Astrocyte (in vitro differentiated cells and primary cell): ENCODE results near the gene LMNB1. TPM values are rescaled to one million over a fixed set of nuclear protein-coding genes. Genes with fewer than 3 reads are reported as not detected.

Source experiments
- DNase-seq: peaks from one replicate; pipeline ENCODE4 v3.0.0-alpha.2; 2010; ENCODE audit warnings: low read depth
- FAIRE-seq: peaks from 2 replicates; lab custom pipeline; 2011; peaks lifted over from hg19 to GRCh38; lab: Jason Lieb, UNC
- H2AFZ ChIP-seq: 2 replicates; pipeline ENCODE4 v1.6.0; 2012; ENCODE audit warnings: low read depth, low read length, inconsistent platforms
- H3K27ac ChIP-seq: 2 replicates; pipeline ENCODE4 v1.5.1; 2011; ENCODE audit warnings: low read depth, low read length, inconsistent platforms
- H3K27me3 ChIP-seq: 2 replicates; pipeline ENCODE4 v1.6.0; 2011; ENCODE audit warnings: low read length, inconsistent platforms; ENCODE audit not compliant: insufficient read depth
- H3K36me3 ChIP-seq: 2 replicates; pipeline ENCODE4 v1.5.1; 2011; ENCODE audit warnings: low read length, inconsistent platforms; ENCODE audit not compliant: insufficient read depth
- H3K4me1 ChIP-seq: 2 replicates; pipeline ENCODE4 v1.5.1; 2011; ENCODE audit warnings: low read length, inconsistent platforms; ENCODE audit not compliant: insufficient read depth
- H3K4me2 ChIP-seq: 2 replicates; pipeline ENCODE4 v1.6.0; 2012; ENCODE audit warnings: low read length, inconsistent platforms
- H3K4me3 ChIP-seq: 2 replicates; pipeline ENCODE4 v1.5.1; 2011; ENCODE audit warnings: low read depth, mild to moderate bottlenecking, low read length, inconsistent platforms; ENCODE audit not compliant: insufficient read depth
- H3K79me2 ChIP-seq: 2 replicates; pipeline ENCODE4 v1.6.0; 2012; ENCODE audit warnings: mild to moderate bottlenecking, low read length, inconsistent platforms; ENCODE audit not compliant: insufficient read depth
- H3K9ac ChIP-seq: 2 replicates; pipeline ENCODE4 v1.6.0; 2012; ENCODE audit warnings: mild to moderate bottlenecking, low read length, inconsistent platforms
- H3K9me3 ChIP-seq: 2 replicates; pipeline ENCODE4 v1.5.1; 2012; ENCODE audit warnings: low read depth, mild to moderate bottlenecking, low read length, inconsistent platforms; ENCODE audit not compliant: insufficient read depth
- H4K20me1 ChIP-seq: 2 replicates; pipeline ENCODE4 v1.6.0; 2012; ENCODE audit warnings: low read length, inconsistent platforms; ENCODE audit not compliant: insufficient read depth
- H3K27ac Mint-ChIP-seq: one replicate; pipeline ENCODE4 v1.8.0; 2021; ENCODE audit warnings: mild to moderate bottlenecking, mixed read lengths; ENCODE audit not compliant: unreplicated experiment
- H3K27me3 Mint-ChIP-seq: one replicate; pipeline ENCODE4 v1.8.0; 2021; ENCODE audit warnings: low read depth, mixed read lengths; ENCODE audit not compliant: unreplicated experiment
- H3K36me3 Mint-ChIP-seq: one replicate; pipeline ENCODE4 v1.8.0; 2021; ENCODE audit warnings: low read depth, mixed read lengths; ENCODE audit not compliant: unreplicated experiment
- H3K4me1 Mint-ChIP-seq: one replicate; pipeline ENCODE4 v1.8.0; 2021; ENCODE audit warnings: low read depth, mixed read lengths; ENCODE audit not compliant: unreplicated experiment
- H3K4me3 Mint-ChIP-seq: one replicate; pipeline ENCODE4 v1.8.0; 2021; ENCODE audit warnings: mild to moderate bottlenecking, moderate library complexity, mixed read lengths; ENCODE audit not compliant: unreplicated experiment
- H3K9me3 Mint-ChIP-seq: one replicate; pipeline ENCODE4 v1.8.0; 2021; ENCODE audit warnings: mild to moderate bottlenecking, mixed read lengths; ENCODE audit not compliant: unreplicated experiment
- CTCF ChIP-seq: IDR thresholded peaks from 2 replicates; pipeline ENCODE4 v1.5.1; 2011; ENCODE audit warnings: low read depth, mild to moderate bottlenecking, inconsistent platforms, low read length, moderate library complexity; ENCODE audit not compliant: insufficient read depth
- EZH2 ChIP-seq: IDR thresholded peaks from 2 replicates; pipeline ENCODE4 v1.6.1; 2012; ENCODE audit warnings: mild to moderate bottlenecking, low read length, inconsistent platforms; ENCODE audit not compliant: insufficient read depth
- total RNA-seq: library from RNA; stranded (reverse); gene quantifications from 2 replicates; pipeline ENCODE4 v1.2.1, GENCODE V29; 2021

Gene LMNB1
- total RNA-seq, 1 donor from 2014 or later: 12.7 TPM

DNA sequence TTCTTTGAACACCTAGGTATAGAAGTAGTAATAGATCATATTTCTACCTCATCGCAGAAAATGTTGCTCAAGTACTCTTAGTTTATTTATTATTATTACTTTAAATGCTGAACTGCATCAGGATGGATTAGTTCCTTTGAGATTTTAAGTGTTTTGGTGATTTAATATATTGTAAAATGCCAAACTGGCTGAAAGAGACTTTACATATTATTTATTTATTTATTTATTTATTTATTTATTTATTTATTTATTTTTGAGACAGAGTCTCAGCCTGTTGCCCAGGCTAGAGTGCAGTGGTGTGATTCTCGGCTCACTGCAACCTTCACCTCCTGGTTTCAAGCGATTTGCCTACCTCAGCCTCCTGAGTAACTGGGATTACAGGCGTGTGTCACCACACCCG is 42.3 kb downstream of the LMNB1 start:
- Histone ChIP-seq H3K4me3 (no peak overlapping the region), H2AFZ (no peak overlapping the region), H3K36me3 (peaks cover 27% of the 10 kb centered on the region), H4K20me1 (no peaks in the 10 kb centered on the region), H3K79me2 (peaks cover 24% of the 10 kb centered on the region), H3K9ac (no peak overlapping the region), H3K4me2 (no peak overlapping the region), H3K27ac (no peak overlapping the region), H3K4me1 (no peaks in the 10 kb centered on the region), H3K9me3 (no peaks in the 10 kb centered on the region), H3K27me3 (no peaks in the 10 kb centered on the region)
- FAIRE-seq (no peak), DNase-seq (no peak)
- Mint-ChIP-seq H3K27me3 (no peaks in the 10 kb centered on the region), H3K9me3 (no peaks in the 10 kb centered on the region), H3K4me3 (no peak overlapping the region), H3K36me3 (no peaks in the 10 kb centered on the region), H3K4me1 (peaks cover 3% of the 10 kb centered on the region), H3K27ac (no peak overlapping the region)
- TF ChIP-seq CTCF: no peak
- no peak for TF ChIP-seq EZH2

DNA sequence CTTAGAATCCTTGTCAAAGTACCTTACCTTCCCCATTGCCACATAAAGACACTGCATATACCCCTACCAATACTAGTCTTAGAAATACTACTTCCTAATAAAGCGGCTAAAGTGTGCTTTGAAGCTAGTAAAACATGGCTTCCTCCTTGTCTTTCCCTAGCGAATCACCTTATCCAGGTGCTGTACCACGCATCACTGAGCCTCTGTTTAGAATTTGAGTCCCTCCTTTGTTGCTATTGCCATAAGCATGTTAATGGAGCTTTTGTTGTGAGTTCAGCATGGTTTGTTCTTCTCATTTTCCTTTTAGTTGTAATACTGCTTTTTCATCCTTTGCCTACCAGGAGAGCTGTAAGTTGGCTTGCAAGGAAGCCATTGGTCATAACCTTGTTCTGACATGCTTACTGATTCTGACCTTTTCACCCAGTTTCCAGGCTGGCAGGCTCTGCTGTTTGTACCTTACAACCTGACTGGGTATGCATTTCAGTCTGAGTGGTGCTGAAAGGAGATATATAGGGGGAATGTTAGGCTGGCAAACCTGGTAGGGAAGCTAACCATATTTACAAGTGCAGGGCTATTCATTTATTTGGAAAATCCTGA is 49.8 kb downstream of the LMNB1 start:
- Mint-ChIP-seq H3K27me3 (no peaks in the 10 kb centered on the region), H3K36me3 (peaks cover 2% of the 10 kb centered on the region), H3K27ac (no peak overlapping the region), H3K4me3 (no peak overlapping the region), H3K4me1 (no peaks in the 10 kb centered on the region), H3K9me3 (no peaks in the 10 kb centered on the region)
- Histone ChIP-seq H3K79me2 (peaks cover 3% of the 10 kb centered on the region), H3K27me3 (no peaks in the 10 kb centered on the region), H3K36me3 (peaks cover 26% of the 10 kb centered on the region), H3K9ac (no peak overlapping the region), H3K4me1 (no peaks in the 10 kb centered on the region), H3K9me3 (no peaks in the 10 kb centered on the region), H2AFZ (no peak overlapping the region), H3K4me3 (no peak overlapping the region), H4K20me1 (no peaks in the 10 kb centered on the region), H3K4me2 (no peak overlapping the region), H3K27ac (no peak overlapping the region)
- no peak for FAIRE-seq
- DNase-seq: no peak
- TF ChIP-seq CTCF (no peak), EZH2 (no peak)

- Mint-ChIP-seq H3K27ac (no peak overlapping the region), H3K27me3 (no peaks in the 10 kb centered on the region), H3K9me3 (no peaks in the 10 kb centered on the region), H3K4me1 (no peaks in the 10 kb centered on the region), H3K36me3 (peaks cover 3% of the 10 kb centered on the region), H3K4me3 (no peak overlapping the region)
- Histone ChIP-seq H3K4me3 (no peak overlapping the region), H4K20me1 (no peaks in the 10 kb centered on the region), H3K27ac (no peak overlapping the region), H2AFZ (no peak overlapping the region), H3K4me2 (no peak overlapping the region), H3K27me3 (no peaks in the 10 kb centered on the region), H3K36me3 (peaks cover 24% of the 10 kb centered on the region), H3K9me3 (no peaks in the 10 kb centered on the region), H3K79me2 (no peaks in the 10 kb centered on the region), H3K9ac (no peak overlapping the region), H3K4me1 (no peaks in the 10 kb centered on the region)
- TF ChIP-seq CTCF: no peak
- no peak for TF ChIP-seq EZH2
- DNase-seq (no peak), FAIRE-seq (no peak)
These were observed 52.2 kb downstream of the LMNB1 start for GRCh38 chr5:126829098-126829497.
